ENCODE data around the gene COL12A1.

The COL12A1 gene

DNA sequence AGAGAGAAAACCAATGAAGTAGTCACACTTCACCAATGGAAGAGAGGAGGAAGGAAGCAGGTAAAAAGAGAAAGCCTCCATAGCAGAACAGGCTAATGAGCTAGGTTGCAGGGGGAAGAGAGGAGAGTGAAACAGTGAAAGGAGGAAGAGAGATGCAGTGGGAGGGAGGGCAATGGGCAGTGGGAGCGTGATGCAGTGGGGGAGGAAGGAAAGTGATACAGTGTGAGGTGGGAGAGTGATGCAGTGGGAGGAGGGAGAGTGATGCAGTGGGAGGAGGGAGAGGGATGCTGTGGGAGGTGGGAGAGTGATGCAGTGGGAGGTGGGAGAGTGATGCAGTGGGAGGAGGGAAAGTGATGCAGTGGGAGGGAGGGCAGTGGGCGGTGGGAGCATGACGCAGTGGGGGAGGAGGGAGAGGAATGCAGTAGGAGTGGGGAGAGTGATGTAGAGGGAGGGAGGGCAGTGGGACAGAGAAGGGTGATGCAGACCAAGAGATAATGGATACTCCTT, 29.7 kb downstream of the COL12A1 start:
- no peak for DNase-seq (ENCODE audit: low spot score)

GRCh38 chr6:75171986-75172385, 33.9 kb downstream of the COL12A1 start:
- DNase-seq (ENCODE audit: low spot score) = no peak

DNA sequence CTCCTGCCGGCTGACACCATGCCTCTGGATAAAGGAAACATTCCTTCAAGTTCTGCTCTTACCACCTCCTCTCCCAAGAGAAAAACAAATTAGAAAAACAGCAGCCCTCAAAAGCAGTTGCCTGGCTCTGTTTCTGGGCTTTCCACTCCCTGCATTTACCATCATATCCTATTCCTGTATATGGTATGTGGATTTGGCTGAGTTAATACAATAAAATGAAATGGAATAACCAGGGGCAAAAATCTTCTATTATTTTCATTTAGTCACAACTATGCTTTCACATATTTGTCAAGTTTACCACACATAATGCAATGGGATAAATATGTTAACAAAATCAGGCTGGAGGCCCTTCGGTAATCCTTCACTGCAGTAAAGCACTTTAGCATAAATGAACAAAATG, 34.3 kb downstream of the COL12A1 start:
- DNase-seq (ENCODE audit: low spot score) = no peak

- DNase-seq (ENCODE audit: low spot score) = no peak
Measured at GRCh38 chr6:75170691-75171560, 34.9 kb downstream of the COL12A1 start.

DNA sequence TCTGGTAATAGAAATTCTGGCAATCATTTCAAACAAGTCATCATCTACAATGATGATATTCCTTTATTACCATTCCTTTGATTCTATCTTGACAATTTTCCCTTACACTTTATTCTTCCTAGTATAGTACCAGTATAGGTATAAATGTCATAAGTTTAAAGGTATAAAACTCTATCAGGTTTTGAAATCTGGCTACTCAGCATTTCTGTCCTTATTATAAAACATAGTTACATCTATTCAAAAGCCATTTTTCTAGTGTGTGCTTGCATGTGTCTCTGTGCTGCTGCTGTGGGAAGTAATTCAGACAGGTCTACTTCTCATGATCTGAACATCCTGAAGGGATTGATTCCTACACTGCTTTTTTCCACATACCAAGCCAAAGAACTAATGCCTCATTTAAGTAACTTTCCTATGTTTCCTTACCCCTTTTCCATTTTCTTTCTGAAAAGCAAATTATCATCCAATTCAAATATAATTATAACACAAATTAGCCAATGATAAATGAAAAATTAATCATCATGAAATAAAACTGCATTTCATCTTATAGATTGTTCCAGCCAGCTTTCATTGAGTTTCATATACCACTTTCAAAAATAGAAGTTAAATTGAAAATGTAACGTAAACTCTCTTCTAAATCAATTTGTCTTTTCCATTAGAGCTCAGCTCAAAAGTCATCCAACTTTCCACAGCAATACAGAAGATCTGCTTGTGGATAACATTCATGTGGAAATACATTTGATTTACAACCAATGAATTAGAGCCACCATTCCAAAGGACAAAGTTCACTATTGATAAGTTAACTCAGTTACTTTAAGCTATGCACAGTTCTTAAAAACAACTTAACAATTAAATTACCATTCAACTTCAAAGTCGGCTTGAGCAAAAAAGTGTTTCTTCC, 35.9 kb downstream of the COL12A1 start:
- DNase-seq (ENCODE audit: low spot score) = no peak

DNA sequence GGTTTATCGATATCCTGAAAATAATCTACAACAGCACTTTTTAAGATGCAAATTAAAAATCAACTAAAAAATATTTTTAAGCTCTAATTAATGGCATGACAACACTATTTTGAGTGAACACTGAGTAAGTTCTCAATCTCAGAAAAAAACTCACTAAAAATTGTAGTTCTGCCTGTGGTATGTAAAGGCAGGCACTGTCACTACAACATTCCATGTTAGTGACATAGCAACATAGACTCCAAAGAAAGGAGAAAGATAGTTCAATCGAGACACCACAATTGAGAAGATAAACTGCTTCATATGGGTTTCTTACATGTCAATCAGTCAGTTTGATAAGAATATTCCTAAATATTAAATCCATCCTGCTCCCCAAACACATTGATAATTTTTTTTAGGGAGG, 38.0 kb downstream of the COL12A1 start:
- no peak for DNase-seq (ENCODE audit: low spot score)

DNA sequence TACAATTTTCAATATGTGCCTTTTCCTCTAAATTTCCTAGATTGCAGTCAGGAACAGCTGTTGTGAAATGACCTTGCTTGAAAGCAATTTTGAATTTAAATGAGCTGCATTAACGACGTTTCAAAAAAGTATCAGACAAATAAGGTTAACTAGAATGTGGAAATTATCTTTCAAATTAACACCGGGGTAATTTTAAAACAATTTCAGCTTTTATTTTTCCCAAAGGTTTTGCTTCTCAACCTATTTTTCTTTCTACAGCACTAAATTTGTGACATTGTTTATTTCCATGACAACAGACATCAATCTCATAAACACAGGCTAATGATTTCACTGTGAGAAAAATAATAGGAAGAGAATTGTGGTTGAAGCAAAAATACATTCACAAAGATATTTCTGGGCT, 38.5 kb downstream of the COL12A1 start:
- DNase-seq (ENCODE audit: low spot score) = no peak

- DNase-seq (ENCODE audit: low spot score) = no peak
Measured at GRCh38 chr6:75166773-75167172, 39.1 kb downstream of the COL12A1 start.

- no peak for DNase-seq (ENCODE audit: low spot score)
Measured at GRCh38 chr6:75166236-75166635, 39.6 kb downstream of the COL12A1 start.

DNA sequence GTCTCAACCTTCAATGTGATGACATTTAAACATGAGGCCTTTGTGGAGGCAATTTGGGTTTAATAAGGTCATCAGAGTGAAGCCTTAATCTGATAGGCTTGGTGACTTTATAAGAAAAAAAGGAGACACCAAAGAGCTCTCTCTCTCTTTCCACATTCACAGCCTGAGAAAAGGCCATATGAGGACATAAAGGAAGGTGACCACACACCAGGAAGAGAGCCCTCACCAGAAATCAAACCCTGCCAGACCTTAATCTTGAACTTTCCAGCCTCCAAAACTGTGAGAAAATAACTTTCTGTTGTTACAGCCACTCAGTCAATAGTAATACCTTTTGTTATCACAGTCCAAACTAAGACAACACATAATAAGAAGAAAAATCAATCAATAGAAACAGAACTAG, 47.7 kb downstream of the COL12A1 start:
- no peak for DNase-seq (ENCODE audit: low spot score)

DNA sequence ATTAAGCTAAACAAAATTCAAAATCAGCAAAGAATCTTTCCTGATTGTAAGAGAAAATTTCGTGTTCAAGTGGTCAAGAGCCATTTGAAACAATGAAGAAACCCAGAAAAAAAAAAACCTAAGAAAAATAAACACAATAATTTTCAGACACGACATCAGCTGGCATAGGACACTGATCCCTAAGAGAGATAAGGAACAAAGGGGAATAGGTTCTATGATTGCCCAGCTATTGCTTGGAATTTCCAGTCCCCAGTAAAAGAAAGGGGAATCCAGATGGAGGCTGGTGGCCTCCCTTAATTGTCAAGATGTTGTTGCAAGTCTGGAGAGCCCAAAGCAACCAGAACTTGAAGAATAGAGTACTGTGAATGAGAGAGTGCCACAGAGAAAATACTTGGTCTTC, 48.5 kb downstream of the COL12A1 start:
- DNase-seq (ENCODE audit: low spot score) = no peak

GRCh38 chr6:75156186-75156878, 49.5 kb downstream of the COL12A1 start:
- DNase-seq (ENCODE audit: low spot score) = no peak

- DNase-seq (ENCODE audit: low spot score) = no peak
Measured at GRCh38 chr6:75155631-75156030, 50.2 kb downstream of the COL12A1 start.

GRCh38 chr6:75154973-75155372, 50.9 kb downstream of the COL12A1 start:
- DNase-seq (ENCODE audit: low spot score) = no peak

- no peak for DNase-seq (ENCODE audit: low spot score)
Measured at GRCh38 chr6:75150685-75151412, 55.0 kb downstream of the COL12A1 start.

DNA sequence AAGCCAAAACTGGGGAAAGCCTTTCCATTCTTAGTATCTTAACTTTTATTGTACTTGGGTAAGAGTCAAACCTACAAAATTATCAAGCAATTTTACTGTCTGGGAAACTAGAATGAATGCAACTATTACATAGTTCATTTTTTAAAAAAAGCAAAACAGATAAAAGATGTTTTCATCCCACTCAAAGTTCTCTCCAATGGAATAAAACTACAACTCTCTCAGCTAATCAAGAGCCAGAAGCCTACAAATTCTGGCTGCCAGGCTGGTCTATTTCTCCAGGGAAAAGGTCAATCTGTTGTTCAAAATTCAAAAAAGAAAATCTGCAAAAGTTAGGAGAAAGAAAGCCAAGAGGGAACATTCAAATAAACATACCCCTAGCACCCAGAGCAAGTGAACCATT, 56.2 kb downstream of the COL12A1 start:
- no peak for DNase-seq (ENCODE audit: low spot score)

- DNase-seq (ENCODE audit: low spot score) = no peak
Measured at GRCh38 chr6:75149240-75149639, 56.6 kb downstream of the COL12A1 start.

DNA sequence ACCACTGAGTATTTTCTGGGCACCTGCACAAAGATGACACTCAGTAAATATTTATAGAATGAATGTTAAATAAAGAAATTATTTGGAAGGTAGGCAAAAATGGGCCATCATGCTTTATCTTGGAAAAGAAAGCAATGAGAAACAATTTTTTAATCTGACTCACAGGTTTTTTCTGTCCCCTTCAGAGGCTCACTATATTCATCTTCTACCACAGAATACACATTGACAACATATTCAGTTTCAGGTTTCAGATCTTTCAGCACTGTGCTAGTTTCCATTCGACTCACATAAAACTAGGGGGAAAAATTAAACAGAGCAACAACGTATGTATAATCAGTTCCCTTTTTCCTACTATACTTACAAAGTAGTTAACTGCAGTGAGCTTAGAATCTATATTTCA, 58.3 kb downstream of the COL12A1 start:
- DNase-seq (ENCODE audit: low spot score) = no peak

- no peak for DNase-seq (ENCODE audit: low spot score)
Measured at GRCh38 chr6:75145976-75146375, 59.9 kb downstream of the COL12A1 start.

DNA sequence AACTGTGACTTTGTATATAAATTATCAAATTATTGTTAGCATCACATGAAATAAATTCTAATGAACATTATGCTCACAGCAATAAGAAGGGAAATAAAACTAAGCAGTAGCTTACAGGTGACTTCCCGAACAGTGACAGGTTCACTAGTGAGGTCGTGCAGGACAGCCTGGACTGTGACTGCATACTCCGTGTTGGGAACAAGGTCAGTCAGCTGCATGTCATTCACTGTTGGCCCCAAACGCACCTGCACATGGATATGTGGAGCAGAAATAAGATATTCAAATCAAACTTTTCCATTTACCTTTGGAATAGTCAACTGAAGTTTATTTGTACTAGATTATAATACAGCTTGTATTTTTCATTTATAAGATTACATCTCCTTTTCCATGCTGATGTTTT, 60.6 kb downstream of the COL12A1 start:
- no peak for DNase-seq (ENCODE audit: low spot score)

- DNase-seq (ENCODE audit: low spot score) = no peak
Measured at GRCh38 chr6:75144386-75144785, 61.5 kb downstream of the COL12A1 start.

- no peak for DNase-seq (ENCODE audit: low spot score)
Measured at GRCh38 chr6:75143191-75143590, 62.7 kb downstream of the COL12A1 start.
